Lung (tissue), 12 donors: ENCODE measurements around the gene LCN10. TPM values are rescaled to one million over a fixed set of nuclear protein-coding genes. Genes with fewer than 3 reads are reported as not detected.

Experiments
- ATAC-seq: fragments of 200-7000 bp; cut with Tn5 transposase; one replicate; pipeline ENCODE4 v1.9.1; 2020; ENCODE audit warnings: moderate number of reproducible peaks; ENCODE audit not compliant: insufficient read depth, low FRiP score
- DNase-seq, 3 donors: peaks; one replicate each; pipeline ENCODE4 v3.0.0-alpha.2; 2013 to 2017
- H3K27ac ChIP-seq, 2 donors: one replicate each; pipeline ENCODE4 v1.5.1; 2013; ENCODE audit warnings: mild to moderate bottlenecking in 2 of 2, moderate library complexity in 2 of 2, control low read depth in 1 of 2, inconsistent platforms in 1 of 2, low read depth in 1 of 2, low read length in 1 of 2
- H3K27me3 ChIP-seq, 3 donors: one replicate each; pipeline ENCODE4 v1.5.1; 2013; ENCODE audit warnings: low read length in 2 of 3; ENCODE audit not compliant: control insufficient read depth in 3 of 3, insufficient read depth in 3 of 3
- H3K36me3 ChIP-seq, 4 donors: one replicate each; pipeline ENCODE4 v1.5.1; 2013; ENCODE audit warnings: low read length in 4 of 4, mild to moderate bottlenecking in 1 of 4, moderate library complexity in 1 of 4; ENCODE audit not compliant: control insufficient read depth in 4 of 4, insufficient read depth in 4 of 4
- H3K4me1 ChIP-seq, 5 donors: one replicate each; pipeline ENCODE4 v1.5.1; 2013; ENCODE audit warnings: low read length in 5 of 5, mild to moderate bottlenecking in 2 of 5, moderate library complexity in 1 of 5; ENCODE audit not compliant: control insufficient read depth in 5 of 5, insufficient read depth in 5 of 5
- H3K4me3 ChIP-seq: one replicate; pipeline ENCODE4 v1.5.1; 2013; ENCODE audit warnings: mild to moderate bottlenecking, control low read depth, moderate library complexity
- H3K9ac ChIP-seq, 2 donors: one replicate each; pipeline ENCODE4 v1.5.1; 2013; ENCODE audit warnings: low read length in 2 of 2, control low read depth in 1 of 2; ENCODE audit not compliant: insufficient read depth in 1 of 2
- H3K9me3 ChIP-seq, 4 donors: one replicate each; pipeline ENCODE4 v1.5.1; 2013; ENCODE audit warnings: low read length in 3 of 4, mild to moderate bottlenecking in 1 of 4, moderate library complexity in 1 of 4; ENCODE audit not compliant: control insufficient read depth in 4 of 4, insufficient read depth in 3 of 4
- WGBS, 2 donors: extraction: QIAGEN DNeasy Blood & Tissue Kit; methylation state at CpG; one replicate each; pipeline ENCODE4 v1.1.7; 2013; 5-methylcytosine and 5-hydroxymethylcytosine counted together
- polyA plus RNA-seq, 2 donors: library from polyadenylated mRNA; stranded (reverse); fragments of 200-250 nt; gene quantifications; one replicate each; pipeline ENCODE4 v1.2.1, GENCODE V29; 2013
- total RNA-seq, 2 donors: library from RNA; depleted of rRNA in 1 of 2; stranded (reverse); fragments of >200 nt in 1 of 2; gene quantifications; one replicate each; pipeline ENCODE4 v1.2.1, GENCODE V29; 2014 to 2021
- TF ChIP-seq, protein P1 (sequence below): IDR thresholded peaks from 2 replicates; pipeline ENCODE4 v1.5.1; 2012; ENCODE audit warnings: mild to moderate bottlenecking; ENCODE audit errors: control extremely low read depth, extremely low read depth
- donor health status: control.
- donor health status: control.
- donor health status: Bipolar disorder and iron deficiency.
- donor health status: healthy.
- donor health status: DM: yes; HTN: yes; CAD: no.

The LCN10 gene
- total and polyA plus RNA-seq, 4 donors, result 0.72 to 6.4 (median 4.7) TPM; not detected in 1

DNA sequence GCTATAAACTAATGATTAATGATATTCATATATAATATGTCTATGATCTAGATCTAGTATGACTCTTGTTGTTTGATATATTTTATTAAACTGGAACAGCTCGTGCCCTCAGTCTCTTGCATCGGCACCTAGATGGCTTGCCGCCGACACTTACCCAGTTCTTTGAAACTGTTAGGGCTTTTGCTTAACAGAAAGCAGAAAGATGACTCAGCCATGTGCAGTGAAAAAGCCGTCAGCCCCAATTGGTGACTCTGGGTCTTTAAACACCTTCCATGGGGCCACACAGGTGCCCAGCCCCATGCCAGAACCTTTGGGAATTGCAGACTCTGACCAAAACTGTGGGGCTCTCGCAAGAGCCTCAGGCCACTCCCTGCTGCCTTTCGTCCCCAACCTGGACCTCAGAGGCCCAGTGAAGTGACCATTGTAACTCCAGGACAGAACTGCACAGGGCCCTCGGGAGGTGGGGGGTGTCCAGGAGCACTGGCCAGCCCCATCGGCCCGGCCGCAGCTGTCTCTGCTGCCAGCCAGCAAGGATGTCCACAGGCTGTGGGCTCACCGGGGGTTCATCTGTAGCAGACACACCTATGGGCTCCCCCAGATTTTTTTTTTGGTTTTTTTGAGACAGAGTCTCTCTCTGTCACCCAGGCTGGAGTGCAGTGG, 7.8 kb downstream of the LCN10 start:
- H3K9me3 ChIP-seq, result no peaks in the 10 kb centered on the region
- 87 to 92% methylated on average over 12 of the region's 12 CpGs for whole genome bisulfite sequencing, 2 donors
- DNase-seq (no peak), ATAC-seq (no peak)
- no peaks in the 10 kb centered on the region for H3K4me1 ChIP-seq
- H3K9ac ChIP-seq, result no peak overlapping the region
- TF ChIP-seq, protein P1, sequence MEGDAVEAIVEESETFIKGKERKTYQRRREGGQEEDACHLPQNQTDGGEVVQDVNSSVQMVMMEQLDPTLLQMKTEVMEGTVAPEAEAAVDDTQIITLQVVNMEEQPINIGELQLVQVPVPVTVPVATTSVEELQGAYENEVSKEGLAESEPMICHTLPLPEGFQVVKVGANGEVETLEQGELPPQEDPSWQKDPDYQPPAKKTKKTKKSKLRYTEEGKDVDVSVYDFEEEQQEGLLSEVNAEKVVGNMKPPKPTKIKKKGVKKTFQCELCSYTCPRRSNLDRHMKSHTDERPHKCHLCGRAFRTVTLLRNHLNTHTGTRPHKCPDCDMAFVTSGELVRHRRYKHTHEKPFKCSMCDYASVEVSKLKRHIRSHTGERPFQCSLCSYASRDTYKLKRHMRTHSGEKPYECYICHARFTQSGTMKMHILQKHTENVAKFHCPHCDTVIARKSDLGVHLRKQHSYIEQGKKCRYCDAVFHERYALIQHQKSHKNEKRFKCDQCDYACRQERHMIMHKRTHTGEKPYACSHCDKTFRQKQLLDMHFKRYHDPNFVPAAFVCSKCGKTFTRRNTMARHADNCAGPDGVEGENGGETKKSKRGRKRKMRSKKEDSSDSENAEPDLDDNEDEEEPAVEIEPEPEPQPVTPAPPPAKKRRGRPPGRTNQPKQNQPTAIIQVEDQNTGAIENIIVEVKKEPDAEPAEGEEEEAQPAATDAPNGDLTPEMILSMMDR, result no peak
- H3K27me3 ChIP-seq, result peaks cover 0 to 2% (median 0%) of the 10 kb centered on the region in 3 donors
- no peaks in the 10 kb centered on the region for H3K36me3 ChIP-seq
- no peak overlapping the region for H3K27ac ChIP-seq
- H3K4me3 ChIP-seq, result no peak overlapping the region

DNA sequence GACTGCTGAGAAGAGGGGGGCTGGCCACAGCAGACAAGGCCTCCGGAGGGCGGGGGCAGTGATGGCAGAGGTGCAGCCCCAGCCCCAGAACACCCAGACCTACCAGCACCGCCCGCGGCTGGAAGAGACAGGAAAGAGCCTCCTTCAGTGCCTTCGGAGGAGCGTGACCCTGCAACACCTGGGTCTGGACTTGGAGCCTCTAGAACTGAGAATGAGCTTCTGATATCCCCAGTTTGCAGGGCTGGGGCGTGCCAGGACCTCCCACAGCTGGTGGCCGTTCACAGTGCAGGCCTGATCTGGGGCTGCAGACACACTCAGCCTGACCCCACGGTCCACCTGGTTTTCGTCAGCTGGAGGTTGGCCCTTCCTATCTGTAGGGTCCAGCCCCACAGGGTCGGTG, 9.1 kb downstream of the LCN10 start:
- H3K36me3 ChIP-seq, result no peaks in the 10 kb centered on the region
- H3K27me3 ChIP-seq, result no peaks in the 10 kb centered on the region
- H3K9ac ChIP-seq, result no peak overlapping the region
- no peak for ATAC-seq
- H3K9me3 ChIP-seq, result no peaks in the 10 kb centered on the region
- peaks cover 0 to 8% (median 0%) of the 10 kb centered on the region in 5 donors for H3K4me1 ChIP-seq
- no peak overlapping the region for H3K27ac ChIP-seq
- TF ChIP-seq, protein P1, result no peak
- DNase-seq, result no peak
- WGBS, 2 donors, result 88 to 93% methylated on average over 12 of the region's 12 CpGs
- H3K4me3 ChIP-seq, result no peak overlapping the region

DNA sequence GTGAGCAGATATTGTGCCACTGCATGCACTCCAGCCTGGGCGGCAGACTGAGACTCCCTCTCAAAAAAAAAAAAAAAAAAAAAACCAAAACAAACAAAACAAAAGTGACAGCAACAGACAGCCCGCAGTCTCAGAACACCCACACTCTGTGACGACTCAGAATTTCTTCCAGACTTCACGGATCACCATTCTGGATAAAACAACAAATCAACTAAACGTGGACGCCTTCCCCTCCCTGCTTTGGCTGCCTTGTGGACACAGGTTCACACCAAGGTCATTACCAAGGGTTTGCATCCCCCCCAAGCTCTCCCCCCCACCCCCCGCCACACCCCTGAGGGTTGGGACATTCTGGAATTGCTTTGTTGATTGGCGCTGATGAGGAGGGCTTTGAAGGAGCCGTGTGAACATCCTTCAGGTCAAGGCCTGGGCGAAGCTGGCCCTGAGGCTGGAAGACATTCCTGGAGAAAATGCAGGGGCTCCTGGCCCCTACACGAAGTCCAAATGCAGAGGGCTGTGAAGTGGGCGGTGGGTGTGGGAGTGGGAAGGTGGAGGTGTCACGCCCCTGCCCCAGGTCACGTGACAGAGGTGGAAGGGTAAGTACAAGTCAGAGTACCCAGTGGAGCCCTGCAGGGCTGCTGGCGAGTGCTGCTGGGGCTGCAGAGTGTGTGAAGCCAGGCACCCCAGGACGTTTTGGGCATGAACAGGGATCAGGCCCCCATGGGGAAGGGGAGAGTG, 10.1 kb downstream of the LCN10 start:
- DNase-seq, result no peak
- Histone ChIP-seq H3K4me3 (no peak overlapping the region), H3K27me3 (no peaks in the 10 kb centered on the region), H3K4me1 (peaks cover 0 to 11% (median 0%) of the 10 kb centered on the region in 5 donors), H3K9me3 (no peaks in the 10 kb centered on the region), H3K27ac (no peak overlapping the region), H3K36me3 (no peaks in the 10 kb centered on the region), H3K9ac (no peak overlapping the region)
- TF ChIP-seq, protein P1, result no peak
- ATAC-seq, result no peak
- 75 to 85% methylated on average over 16 of the region's 16 CpGs for WGBS, 2 donors
